Mesodermal cell (in vitro differentiated cells): ENCODE measurements around the gene LMO1.

ENCODE experiments used
- H3K27ac ChIP-seq: 2 replicates; pipeline ENCODE4 v1.7.0; 2013; ENCODE audit warnings: mild to moderate bottlenecking, low read depth, low read length, moderate library complexity; ENCODE audit not compliant: severe bottlenecking
- H3K36me3 ChIP-seq: 2 replicates; pipeline ENCODE4 v1.7.1; 2013; ENCODE audit warnings: mild to moderate bottlenecking, low read length, moderate library complexity; ENCODE audit not compliant: control insufficient read depth, insufficient read depth
- H3K4me1 ChIP-seq: one replicate; pipeline ENCODE4 v1.7.1; 2013; ENCODE audit warnings: mild to moderate bottlenecking, low read length; ENCODE audit not compliant: insufficient read depth, control insufficient read depth, poor library complexity, severe bottlenecking
- H3K4me3 ChIP-seq: 2 replicates; pipeline ENCODE4 v1.7.0; 2013; ENCODE audit warnings: low read length, control low read depth, mild to moderate bottlenecking; ENCODE audit not compliant: insufficient read depth, poor library complexity, severe bottlenecking; ENCODE audit errors: extremely low read depth
- H3K9me3 ChIP-seq: 2 replicates; pipeline ENCODE4 v1.7.1; 2013; ENCODE audit warnings: mild to moderate bottlenecking, low read length, moderate library complexity; ENCODE audit not compliant: control insufficient read depth
- WGBS, 2 experiments: methylation state at CpG; one replicate each; pipeline ENCODE4 v1.1.5; 2013; ENCODE audit warnings: missing lambda C conversion rate in 2 of 2; ENCODE audit not compliant: insufficient coverage in 2 of 2; 5-methylcytosine and 5-hydroxymethylcytosine counted together

The LMO1 gene

DNA sequence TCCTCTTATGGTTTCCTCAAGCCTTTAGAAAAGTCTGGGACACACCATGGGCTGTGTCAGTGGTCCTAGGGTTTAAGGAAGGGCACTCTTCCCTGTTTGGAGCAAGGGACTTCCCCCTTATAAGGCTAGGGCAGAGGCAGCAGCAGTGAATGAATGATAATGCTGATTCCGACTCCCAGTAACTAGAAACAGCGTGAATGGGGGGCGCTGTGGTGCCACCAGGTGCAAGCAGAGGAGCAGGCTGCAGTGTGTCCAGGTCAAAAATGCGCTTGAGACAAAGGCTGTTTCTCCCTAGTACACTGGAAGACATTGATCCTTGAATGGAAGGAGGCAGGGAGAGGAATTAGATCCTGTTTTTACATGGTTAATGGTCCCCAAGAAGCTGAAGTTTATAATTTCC, 83.2 kb downstream of the LMO1 start:
- Histone ChIP-seq H3K36me3 (no peaks in the 10 kb centered on the region), H3K9me3 (no peaks in the 10 kb centered on the region), H3K27ac (no peak overlapping the region), H3K4me3 (no peak overlapping the region), H3K4me1 (no peaks in the 10 kb centered on the region)
- 54 to 62% methylated on average over 3 to 4 of the region's 4 CpGs for WGBS, 2 experiments

- H3K9me3 ChIP-seq: no peaks in the 10 kb centered on the region
- H3K36me3 ChIP-seq: no peaks in the 10 kb centered on the region
- no peak overlapping the region for H3K27ac ChIP-seq
- WGBS, 2 experiments: 100% methylated on average over 1 of the region's 1 CpG; no CpG with 5 or more reads in 1 of the 2 experiments
- no peak overlapping the region for H3K4me3 ChIP-seq
- H3K4me1 ChIP-seq: no peaks in the 10 kb centered on the region
Measured at GRCh38 chr11:8178297-8178696, 85.4 kb downstream of the LMO1 start.

- Histone ChIP-seq H3K4me3 (no peak overlapping the region), H3K4me1 (no peaks in the 10 kb centered on the region), H3K27ac (no peak overlapping the region), H3K9me3 (no peaks in the 10 kb centered on the region), H3K36me3 (no peaks in the 10 kb centered on the region)
- WGBS, 2 experiments: 60 to 69% methylated on average over 4 of the region's 5 CpGs
Measured at GRCh38 chr11:8177136-8177535, 86.5 kb downstream of the LMO1 start.
